ENCODE measurements around the gene MKNK1.

The MKNK1 gene

DNA sequence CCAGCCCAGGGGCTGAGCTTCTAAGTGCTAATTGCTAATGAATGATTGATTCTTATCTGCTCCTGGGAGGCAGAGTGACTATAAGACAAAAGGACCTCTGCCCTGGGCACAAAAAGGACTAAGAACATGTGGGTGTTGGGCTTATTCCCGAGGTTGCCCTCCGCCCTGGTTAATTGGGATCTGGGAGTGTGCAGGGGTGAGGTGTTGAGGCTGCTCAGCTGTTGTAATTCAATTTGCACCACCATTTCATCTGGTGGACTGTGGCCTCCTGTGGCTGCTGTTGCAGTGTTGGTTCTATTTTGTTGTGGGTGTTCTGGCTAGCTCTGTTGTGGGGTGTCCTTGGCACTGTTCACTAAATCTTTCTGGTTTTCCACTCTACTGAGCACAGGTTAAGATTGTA is 65.9 kb downstream of the MKNK1 start:
- no peak for DNase-seq (ENCODE audit: low read depth in 1 of 2, low spot score in 1 of 2)
- H3K4me3 ChIP-seq (replicated peaks; ENCODE audit: insufficient read depth, low read length), result no peak overlapping the region
- H3K27me3 ChIP-seq (ENCODE audit: insufficient read depth, poor library complexity, severe bottlenecking), result peaks cover 32% of the 10 kb centered on the region
- no peak overlapping the region for H3K27ac ChIP-seq (replicated peaks)
- TF ChIP-seq, protein P1, sequence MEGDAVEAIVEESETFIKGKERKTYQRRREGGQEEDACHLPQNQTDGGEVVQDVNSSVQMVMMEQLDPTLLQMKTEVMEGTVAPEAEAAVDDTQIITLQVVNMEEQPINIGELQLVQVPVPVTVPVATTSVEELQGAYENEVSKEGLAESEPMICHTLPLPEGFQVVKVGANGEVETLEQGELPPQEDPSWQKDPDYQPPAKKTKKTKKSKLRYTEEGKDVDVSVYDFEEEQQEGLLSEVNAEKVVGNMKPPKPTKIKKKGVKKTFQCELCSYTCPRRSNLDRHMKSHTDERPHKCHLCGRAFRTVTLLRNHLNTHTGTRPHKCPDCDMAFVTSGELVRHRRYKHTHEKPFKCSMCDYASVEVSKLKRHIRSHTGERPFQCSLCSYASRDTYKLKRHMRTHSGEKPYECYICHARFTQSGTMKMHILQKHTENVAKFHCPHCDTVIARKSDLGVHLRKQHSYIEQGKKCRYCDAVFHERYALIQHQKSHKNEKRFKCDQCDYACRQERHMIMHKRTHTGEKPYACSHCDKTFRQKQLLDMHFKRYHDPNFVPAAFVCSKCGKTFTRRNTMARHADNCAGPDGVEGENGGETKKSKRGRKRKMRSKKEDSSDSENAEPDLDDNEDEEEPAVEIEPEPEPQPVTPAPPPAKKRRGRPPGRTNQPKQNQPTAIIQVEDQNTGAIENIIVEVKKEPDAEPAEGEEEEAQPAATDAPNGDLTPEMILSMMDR (IDR thresholded peaks at IDR 0.05; ENCODE audit: insufficient read depth, low read length), result no peak
- no peak for TF ChIP-seq POLR2AphosphoS5 (IDR thresholded peaks at IDR 0.05; ENCODE audit: low read depth)

- peaks cover 28% of the 10 kb centered on the region for H3K27me3 ChIP-seq (ENCODE audit: insufficient read depth, poor library complexity, severe bottlenecking)
Measured at GRCh38 chr1:46537651-46538050, 66.4 kb downstream of the MKNK1 start.

GRCh38 chr1:46536527-46536926 is 67.5 kb downstream of the MKNK1 start:
- peaks cover 31% of the 10 kb centered on the region for H3K27me3 ChIP-seq (ENCODE audit: insufficient read depth, poor library complexity, severe bottlenecking)
- DNase-seq (ENCODE audit: low read depth in 1 of 2, low spot score in 1 of 2), result no peak
- TF ChIP-seq GABPA (IDR thresholded peaks at IDR 0.05; ENCODE audit: low read depth), result no peak
- no peak for TF ChIP-seq SPI1 (IDR thresholded peaks at IDR 0.05; ENCODE audit: borderline replicate concordance, low read depth)
- TF ChIP-seq POLR2AphosphoS5 (IDR thresholded peaks at IDR 0.05; ENCODE audit: low read depth), result no peak
- TF ChIP-seq, protein P1 (IDR thresholded peaks at IDR 0.05; ENCODE audit: insufficient read depth, low read length), result no peak
- TF ChIP-seq REST (IDR thresholded peaks at IDR 0.05; ENCODE audit: insufficient replicate concordance, low read depth), result no peak
- no peak overlapping the region for H3K4me3 ChIP-seq (replicated peaks; ENCODE audit: insufficient read depth, low read length)
- no peak overlapping the region for H3K27ac ChIP-seq (replicated peaks)

More at GRCh38 chr1:46537651-46538050, 66.4 kb downstream of the MKNK1 start:
- TF ChIP-seq GABPA (IDR thresholded peaks at IDR 0.05; ENCODE audit: low read depth) (no peak), SPI1 (IDR thresholded peaks at IDR 0.05; ENCODE audit: borderline replicate concordance, low read depth) (no peak), REST (IDR thresholded peaks at IDR 0.05; ENCODE audit: insufficient replicate concordance, low read depth) (no peak), POLR2AphosphoS5 (IDR thresholded peaks at IDR 0.05; ENCODE audit: low read depth) (no peak)
- TF ChIP-seq, protein P1 (IDR thresholded peaks at IDR 0.05; ENCODE audit: insufficient read depth, low read length), result no peak
- no peak for DNase-seq (ENCODE audit: low read depth in 1 of 2, low spot score in 1 of 2)
- H3K27ac ChIP-seq (replicated peaks), result no peak overlapping the region
- H3K4me3 ChIP-seq (replicated peaks; ENCODE audit: insufficient read depth, low read length), result no peak overlapping the region

DNA sequence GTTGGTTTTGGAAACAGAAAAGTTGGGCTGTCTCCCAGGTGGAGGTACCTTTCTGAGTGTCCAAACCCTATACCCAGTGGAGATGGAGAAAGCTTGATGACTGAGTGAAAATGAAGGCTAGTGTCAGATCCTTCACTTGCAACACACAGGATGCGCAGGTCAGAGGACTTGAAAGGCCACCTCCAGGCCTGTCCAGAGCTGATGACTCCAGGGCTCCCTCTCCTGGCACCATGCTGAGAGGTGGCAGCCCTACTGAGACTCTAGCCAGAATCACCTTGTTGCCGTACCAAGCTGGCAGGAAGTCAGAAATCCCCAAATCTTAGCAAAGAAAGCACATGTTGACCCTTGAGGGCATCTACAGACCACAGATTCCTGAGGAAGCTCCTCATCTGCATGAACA is 69.0 kb downstream of the MKNK1 start:
- TF ChIP-seq GABPA (IDR thresholded peaks at IDR 0.05; ENCODE audit: low read depth), result no peak
- TF ChIP-seq, protein P1 (IDR thresholded peaks at IDR 0.05; ENCODE audit: insufficient read depth, low read length), result peak; percentile 74
- H3K27ac ChIP-seq (replicated peaks), result no peak overlapping the region
- peaks cover 31% of the 10 kb centered on the region for H3K27me3 ChIP-seq (ENCODE audit: insufficient read depth, poor library complexity, severe bottlenecking)
- peak in 1 of 2 experiments; percentile 51 for DNase-seq (ENCODE audit: low read depth in 1 of 2, low spot score in 1 of 2)
- H3K4me3 ChIP-seq (replicated peaks; ENCODE audit: insufficient read depth, low read length), result no peak overlapping the region

All from HL-60 (cell line).